Skeletal muscle satellite cell (primary cell): Measurements from ENCODE around the gene NOS1AP.

ENCODE experiments used
- H3K27me3 ChIP-seq: 2 replicates; pipeline ENCODE4 v1.7.0; 2013; ENCODE audit warnings: low read length; ENCODE audit not compliant: control insufficient read depth, insufficient read depth
- H3K36me3 ChIP-seq: 2 replicates; pipeline ENCODE4 v1.7.0; 2013; ENCODE audit warnings: mild to moderate bottlenecking, control low read depth, low read length; ENCODE audit not compliant: insufficient read depth
- H3K4me1 ChIP-seq: 2 replicates; pipeline ENCODE4 v1.7.0; 2013; ENCODE audit warnings: low read length; ENCODE audit not compliant: control insufficient read depth, insufficient read depth
- H3K4me2 ChIP-seq: 2 replicates; pipeline ENCODE4 v1.7.0; 2013; ENCODE audit warnings: mild to moderate bottlenecking, low read length
- H3K4me3 ChIP-seq: 2 replicates; pipeline ENCODE4 v1.7.0; 2013; ENCODE audit warnings: low read length
- H3K9ac ChIP-seq: 2 replicates; pipeline ENCODE4 v1.7.0; 2013; ENCODE audit warnings: mild to moderate bottlenecking, low read depth, low read length, moderate library complexity
- H3K9me3 ChIP-seq: replicated peaks from 2 replicates; pipeline ENCODE4 v1.7.0; 2013; ENCODE audit warnings: mild to moderate bottlenecking, control low read depth, low read length

NOS1AP gene

DNA sequence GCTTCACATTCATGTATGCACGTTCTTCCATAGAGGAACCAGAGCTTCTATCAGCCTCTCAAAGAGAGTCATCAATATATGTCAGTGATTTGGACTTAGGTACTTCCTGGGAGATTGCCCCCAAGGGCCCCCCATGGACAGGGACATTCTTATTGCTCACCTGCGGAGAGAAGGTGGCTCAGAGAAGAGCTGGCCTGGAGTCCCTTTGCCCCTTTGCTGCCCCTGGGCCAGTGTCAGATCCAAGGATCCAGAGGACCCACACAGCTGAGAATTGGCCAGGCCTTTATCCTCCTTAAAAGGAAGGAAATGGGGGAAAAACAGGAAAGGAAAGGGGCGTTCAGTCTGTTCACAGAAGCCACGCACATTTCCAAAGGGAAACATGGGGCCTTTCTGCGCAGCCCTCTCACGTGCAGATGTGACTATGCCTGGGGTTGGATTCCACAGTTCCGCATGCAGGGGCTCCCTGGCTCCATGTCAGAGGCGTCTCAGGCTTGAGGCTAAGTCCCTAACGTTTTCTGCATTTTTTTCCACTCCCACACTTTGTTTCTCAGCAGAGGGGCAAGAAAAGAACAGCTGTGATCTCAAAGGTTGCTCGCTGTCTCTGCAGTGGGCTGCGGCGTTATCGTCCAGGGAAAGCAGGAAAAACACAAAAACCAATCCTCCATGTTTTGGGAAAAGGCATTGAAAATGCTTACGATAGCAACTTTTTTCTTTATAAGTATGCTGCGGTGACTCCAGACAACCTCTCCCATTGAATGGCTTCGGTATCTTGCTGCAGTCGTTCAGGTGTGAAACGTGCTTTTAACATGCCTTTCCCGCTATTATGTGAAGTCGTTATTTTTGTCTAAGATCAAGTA is 318.0 kb downstream of the NOS1AP start:
- H3K36me3 ChIP-seq: no peaks in the 10 kb centered on the region
- H3K27me3 ChIP-seq: no peaks in the 10 kb centered on the region
- H3K9me3 ChIP-seq: no peaks in the 10 kb centered on the region
- no peak overlapping the region for H3K4me3 ChIP-seq
- no peak overlapping the region for H3K9ac ChIP-seq
- H3K4me2 ChIP-seq: no peak overlapping the region
- peaks cover 22% of the 10 kb centered on the region for H3K4me1 ChIP-seq

DNA sequence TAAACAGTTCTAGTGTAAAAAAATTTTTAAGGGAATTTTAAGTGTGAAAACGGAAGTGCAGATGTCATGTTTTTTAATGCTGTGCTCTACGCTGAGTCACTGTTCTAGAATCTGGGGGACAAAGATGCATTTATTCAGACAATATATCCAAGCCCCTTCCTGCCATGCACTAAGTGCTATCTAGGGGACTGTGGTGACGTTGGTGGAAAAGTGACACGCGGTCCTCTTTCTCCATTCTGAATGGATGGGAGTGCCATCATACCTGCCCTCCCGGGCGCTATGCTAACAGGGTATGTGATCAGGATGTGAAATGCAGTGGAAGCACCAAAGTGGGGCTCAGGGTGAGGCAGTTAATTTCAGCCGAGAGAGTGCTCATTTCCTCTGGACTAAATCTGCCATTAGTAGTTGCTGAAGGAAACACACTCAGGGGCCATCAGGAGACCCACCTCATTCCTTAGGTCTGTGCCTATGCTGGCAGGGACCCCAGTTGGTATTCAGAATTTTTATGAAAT is 318.6 kb downstream of the NOS1AP start:
- no peak overlapping the region for H3K4me3 ChIP-seq
- no peaks in the 10 kb centered on the region for H3K9me3 ChIP-seq
- no peak overlapping the region for H3K9ac ChIP-seq
- H3K4me2 ChIP-seq: no peak overlapping the region
- no peaks in the 10 kb centered on the region for H3K27me3 ChIP-seq
- no peaks in the 10 kb centered on the region for H3K36me3 ChIP-seq
- peaks cover 22% of the 10 kb centered on the region for H3K4me1 ChIP-seq

GRCh38 chr1:162388615-162389014 is 319.1 kb downstream of the NOS1AP start:
- Histone ChIP-seq H3K9ac (peak overlapping the region; percentile 43), H3K36me3 (no peaks in the 10 kb centered on the region), H3K9me3 (no peaks in the 10 kb centered on the region)

GRCh38 chr1:162389021-162389818 is 319.7 kb downstream of the NOS1AP start:
- Histone ChIP-seq H3K9ac (peak overlapping the region; percentile 43), H3K9me3 (no peaks in the 10 kb centered on the region), H3K27me3 (no peaks in the 10 kb centered on the region), H3K4me2 (peak overlapping the region; percentile 50), H3K36me3 (no peaks in the 10 kb centered on the region), H3K4me3 (no peak overlapping the region), H3K4me1 (peaks cover 22% of the 10 kb centered on the region)

More at GRCh38 chr1:162388615-162389014, 319.1 kb downstream of the NOS1AP start:
- Histone ChIP-seq H3K4me3 (no peak overlapping the region), H3K4me2 (peak overlapping the region; percentile 50), H3K27me3 (no peaks in the 10 kb centered on the region), H3K4me1 (peaks cover 22% of the 10 kb centered on the region)

- Histone ChIP-seq H3K27me3 (no peaks in the 10 kb centered on the region), H3K4me1 (peaks cover 22% of the 10 kb centered on the region), H3K9ac (peak overlapping the region; percentile 3), H3K4me2 (peak overlapping the region; percentile 50), H3K9me3 (no peaks in the 10 kb centered on the region), H3K4me3 (no peak overlapping the region), H3K36me3 (no peaks in the 10 kb centered on the region)
Measured at GRCh38 chr1:162389971-162390370, 320.5 kb downstream of the NOS1AP start.

DNA sequence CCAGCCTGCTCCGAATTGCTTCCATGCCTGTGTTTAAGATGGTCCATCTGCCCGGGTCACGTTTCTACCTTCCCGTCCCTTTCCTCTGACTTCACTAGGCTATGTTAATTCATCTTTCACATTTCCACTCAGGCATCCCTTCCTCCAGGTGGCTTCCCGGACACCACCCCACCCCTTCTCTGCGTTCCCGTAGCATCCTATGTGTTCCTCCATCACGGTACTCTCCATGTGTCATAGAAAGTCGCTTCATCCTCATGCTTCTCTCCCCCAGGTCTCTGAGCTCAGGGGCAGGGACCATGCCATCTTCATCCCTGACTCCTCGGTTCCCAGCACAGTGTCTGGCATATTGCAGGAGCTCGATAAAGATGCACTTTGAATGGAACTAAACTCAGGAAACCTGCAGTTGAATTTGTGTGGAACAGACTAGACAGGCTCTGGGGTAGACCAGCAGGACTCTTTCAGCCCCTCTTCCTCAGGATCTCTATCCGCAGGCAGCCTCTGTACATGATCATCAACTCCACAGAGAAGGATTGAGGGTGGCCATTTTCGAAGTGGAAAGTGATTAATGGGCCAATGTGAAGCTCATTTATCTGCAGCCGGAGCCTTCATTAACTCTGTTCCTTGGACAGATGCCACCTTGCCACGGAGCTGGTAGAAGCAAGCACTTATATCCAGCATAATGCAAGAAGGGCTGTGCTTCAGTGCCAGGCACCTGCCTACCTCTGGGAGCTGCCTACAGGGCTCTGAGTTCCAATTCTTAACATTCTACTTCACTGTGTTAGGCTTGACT is 321.1 kb downstream of the NOS1AP start:
- Histone ChIP-seq H3K36me3 (no peaks in the 10 kb centered on the region), H3K4me2 (no peak overlapping the region), H3K4me1 (peaks cover 22% of the 10 kb centered on the region), H3K9ac (no peak overlapping the region), H3K27me3 (no peaks in the 10 kb centered on the region), H3K4me3 (no peak overlapping the region), H3K9me3 (no peaks in the 10 kb centered on the region)

- Histone ChIP-seq H3K9ac (no peak overlapping the region), H3K4me3 (no peak overlapping the region), H3K27me3 (peaks cover 2% of the 10 kb centered on the region), H3K36me3 (no peaks in the 10 kb centered on the region), H3K9me3 (no peaks in the 10 kb centered on the region), H3K4me1 (peaks cover 22% of the 10 kb centered on the region), H3K4me2 (no peak overlapping the region)
Measured at GRCh38 chr1:162391790-162392563, 322.5 kb downstream of the NOS1AP start.

DNA sequence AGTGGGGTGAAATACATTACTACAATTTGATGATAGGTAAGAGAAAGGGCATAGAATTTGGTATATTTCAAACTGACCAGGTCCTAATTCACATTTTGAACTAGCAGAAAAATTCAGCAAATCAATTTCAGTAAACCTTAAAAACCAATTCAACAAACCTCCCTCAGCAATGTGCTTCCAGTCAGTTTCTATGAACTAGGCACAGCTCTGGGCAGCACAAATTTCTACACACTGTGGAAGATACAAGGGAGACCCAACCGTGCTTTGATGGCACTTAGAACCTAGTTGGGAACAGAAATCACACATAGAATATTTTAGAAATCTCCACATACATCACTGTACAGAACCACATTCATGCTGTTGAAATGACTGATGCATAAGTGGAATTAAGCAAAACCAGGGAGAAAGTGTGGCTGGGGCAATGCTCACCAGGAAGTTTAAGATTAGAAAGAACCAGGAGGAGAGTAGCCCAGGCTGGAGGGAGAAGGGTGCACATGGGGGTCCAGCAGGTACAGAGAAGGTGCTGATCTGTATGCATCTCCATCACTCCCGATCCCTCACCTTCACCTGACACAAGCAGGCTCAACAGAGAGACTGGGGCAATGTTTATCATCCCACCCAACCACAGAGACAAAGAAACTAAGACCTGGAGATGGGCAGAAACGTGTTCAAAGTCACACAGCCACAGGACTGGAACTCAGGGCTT is 326.9 kb downstream of the NOS1AP start:
- no peaks in the 10 kb centered on the region for H3K9me3 ChIP-seq
- H3K9ac ChIP-seq: no peak overlapping the region
- H3K36me3 ChIP-seq: no peaks in the 10 kb centered on the region
- H3K4me1 ChIP-seq: peaks cover 4% of the 10 kb centered on the region
- H3K4me2 ChIP-seq: no peak overlapping the region
- peaks cover 18% of the 10 kb centered on the region for H3K27me3 ChIP-seq
- no peak overlapping the region for H3K4me3 ChIP-seq

- Histone ChIP-seq H3K36me3 (no peaks in the 10 kb centered on the region), H3K4me1 (peaks cover 4% of the 10 kb centered on the region), H3K27me3 (peaks cover 18% of the 10 kb centered on the region), H3K9me3 (no peaks in the 10 kb centered on the region), H3K4me2 (no peak overlapping the region), H3K9ac (no peak overlapping the region), H3K4me3 (no peak overlapping the region)
Measured at GRCh38 chr1:162397039-162397448, 327.6 kb downstream of the NOS1AP start.

GRCh38 chr1:162397943-162398560 is 328.6 kb downstream of the NOS1AP start:
- no peak overlapping the region for H3K9ac ChIP-seq
- H3K4me3 ChIP-seq: no peak overlapping the region
- H3K4me1 ChIP-seq: peaks cover 4% of the 10 kb centered on the region
- H3K36me3 ChIP-seq: no peaks in the 10 kb centered on the region
- H3K4me2 ChIP-seq: no peak overlapping the region
- peaks cover 18% of the 10 kb centered on the region for H3K27me3 ChIP-seq
- H3K9me3 ChIP-seq: no peaks in the 10 kb centered on the region
